SKM-1 (cell line): Measurements from ENCODE around the gene CDK2.

ENCODE experiments used
- DNase-seq: peaks from one replicate; lab custom pipeline; 2025; ENCODE audit not compliant: unreplicated experiment; lab: John Stamatoyannopoulos, UW

CDK2 gene

DNA sequence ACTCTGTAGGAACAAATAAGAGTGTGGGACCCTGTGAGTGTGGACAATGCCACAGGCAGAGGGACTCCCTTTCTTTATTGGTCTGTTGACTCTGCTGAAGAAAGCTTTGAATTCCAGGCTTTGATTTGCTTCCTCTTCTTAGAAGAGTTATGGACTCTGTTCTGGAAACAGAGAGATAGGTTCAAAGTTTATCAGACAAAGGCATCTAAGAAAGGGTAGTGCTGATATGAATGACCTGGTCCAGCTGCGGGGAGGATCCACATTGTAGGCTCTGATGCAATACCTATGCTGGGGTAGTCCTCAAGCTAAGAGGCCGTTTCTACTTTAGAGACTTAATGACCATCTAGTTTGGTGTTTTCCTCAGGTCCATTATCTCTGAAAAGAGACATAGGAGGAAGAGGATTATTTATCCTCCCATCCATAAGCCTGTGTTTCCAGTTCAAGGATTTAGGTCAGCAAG is 43.5 kb downstream of the CDK2 start:
- no peak for DNase-seq

GRCh38 chr12:56011509-56012090 is 45.0 kb downstream of the CDK2 start:
- no peak for DNase-seq

DNA sequence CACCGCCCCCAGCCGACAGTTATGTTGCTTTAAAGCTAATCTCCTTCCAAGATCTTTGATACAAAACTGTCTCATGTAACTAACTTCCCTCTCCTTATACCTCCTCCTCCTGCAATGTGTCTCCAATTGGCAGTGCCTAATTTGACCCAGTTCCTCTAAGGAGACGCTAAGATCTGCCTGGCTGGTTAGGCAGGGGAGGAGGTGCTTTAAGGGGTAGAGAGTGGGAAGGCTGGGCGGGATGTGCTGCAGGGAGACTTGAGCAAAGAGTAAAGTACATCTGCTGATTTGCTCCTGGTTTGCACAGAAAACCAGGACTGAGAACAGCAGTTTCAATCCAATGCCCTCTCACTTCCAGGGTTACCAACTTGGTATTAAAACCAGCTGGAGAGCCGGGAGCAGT is 46.9 kb downstream of the CDK2 start:
- DNase-seq = no peak

DNA sequence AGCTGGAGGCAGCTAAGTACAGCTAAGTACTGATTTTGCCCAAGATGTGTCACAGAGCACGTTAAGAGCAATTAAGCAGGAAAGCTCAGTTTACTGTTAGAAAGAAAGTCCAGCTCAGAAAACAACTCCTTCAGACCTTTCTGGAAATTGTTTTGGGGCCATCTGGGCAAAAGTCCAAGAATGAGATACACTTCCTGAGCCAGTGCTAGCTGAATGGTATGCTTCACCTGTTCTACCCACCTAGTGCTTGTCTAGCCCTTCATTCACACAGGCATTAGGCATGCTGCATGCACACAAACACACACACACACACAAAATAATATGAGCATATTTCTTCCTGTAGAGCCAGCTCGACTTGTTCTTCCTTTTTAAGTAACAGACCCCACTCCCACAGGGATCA is 47.6 kb downstream of the CDK2 start:
- DNase-seq = no peak

GRCh38 chr12:56017181-56017580 is 50.6 kb downstream of the CDK2 start:
- no peak for DNase-seq

DNA sequence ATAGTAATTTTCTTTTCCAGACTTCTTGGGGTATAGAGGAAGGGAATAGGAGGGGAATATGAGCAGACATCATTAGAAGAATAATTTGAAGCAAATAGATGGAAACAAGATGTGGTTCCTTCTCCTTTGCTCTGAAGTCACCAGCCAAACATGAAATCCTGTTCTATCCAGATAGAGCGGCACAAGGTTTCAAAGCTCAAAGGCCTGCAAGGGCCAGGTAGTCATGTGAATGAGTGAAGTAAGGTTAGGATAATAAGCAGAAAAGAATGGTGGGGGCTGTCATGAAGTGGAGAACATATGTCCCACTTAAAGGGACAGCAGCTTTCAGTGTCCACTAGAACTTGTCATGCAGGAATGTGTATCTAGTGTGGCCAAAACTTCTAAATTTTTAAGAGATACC is 51.7 kb downstream of the CDK2 start:
- no peak for DNase-seq

DNA sequence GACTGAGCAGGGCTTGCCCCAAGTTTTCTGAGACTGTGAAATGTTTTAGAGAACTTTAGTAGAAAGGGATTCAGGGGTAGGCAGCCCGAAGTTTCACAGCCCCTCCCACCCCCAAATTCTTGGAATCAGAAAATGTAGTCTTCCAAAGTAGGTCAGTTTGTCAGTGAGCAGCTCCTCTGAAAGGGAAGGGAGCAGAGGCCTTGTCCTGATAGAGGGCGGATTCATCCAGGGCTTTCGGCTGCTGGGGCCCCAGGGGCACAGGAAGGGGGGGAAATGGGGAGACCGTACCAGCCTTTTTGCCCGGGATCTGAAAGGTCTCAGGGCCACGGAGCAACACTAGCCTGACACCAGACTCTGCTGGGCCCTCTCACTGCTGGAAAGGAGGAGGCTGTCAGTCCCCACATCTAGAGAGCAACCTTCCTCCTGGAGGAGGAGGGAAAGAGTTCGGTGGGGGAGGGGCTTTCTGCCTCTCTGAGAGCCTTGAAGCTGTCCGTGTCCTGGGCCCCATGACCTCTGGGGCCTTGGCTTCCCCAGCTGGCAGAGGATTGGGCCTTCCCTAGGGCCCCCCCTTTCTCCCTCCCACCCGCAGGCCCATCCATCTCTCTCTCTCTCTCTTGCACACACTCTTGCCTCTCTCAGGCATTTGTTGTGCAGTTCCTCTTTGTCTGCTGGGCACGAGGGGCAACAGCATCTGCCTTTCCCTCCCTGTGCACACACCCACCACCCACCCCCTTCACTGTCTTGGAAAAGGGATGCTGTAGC is 54.0 kb downstream of the CDK2 start, which contains the start of gene IKZF4:
Gene IKZF4, plus strand, starts transcription at position 621 of the 762 bp plus-strand sequence. CDS start 451 bp downstream, outside the sequence.
- peak; percentile 63 for DNase-seq

DNA sequence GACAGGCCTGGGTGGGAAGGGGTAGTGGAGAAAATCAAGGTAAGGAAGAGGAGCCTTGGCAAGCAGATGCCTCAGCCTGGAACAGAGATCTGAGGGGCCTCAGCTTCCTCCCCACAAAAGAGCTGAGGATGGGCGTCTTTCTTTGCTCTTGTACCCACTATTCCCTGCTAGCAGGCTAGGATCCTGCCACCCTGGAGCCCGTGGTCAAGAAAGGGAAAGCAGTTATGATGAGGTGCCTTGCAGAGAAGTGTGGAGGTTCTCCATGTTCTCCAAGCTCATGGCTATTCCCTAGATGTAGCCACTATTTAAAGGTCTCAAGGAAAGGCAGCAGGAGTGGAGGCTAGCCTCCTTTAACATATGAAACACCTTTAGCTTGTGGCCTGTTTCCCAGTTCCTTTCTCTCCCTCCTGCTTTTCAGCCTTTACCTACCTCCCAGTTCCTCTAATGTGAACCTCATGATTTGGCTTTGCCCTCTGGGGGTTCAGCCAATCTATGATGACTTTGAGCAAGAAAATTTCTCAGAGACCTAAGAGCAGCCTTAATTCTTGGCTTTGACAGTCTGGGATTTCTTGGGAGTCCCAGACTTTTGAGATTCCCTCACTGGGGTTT is 55.4 kb downstream of the CDK2 start:
- no peak for DNase-seq
